ENCODE measurements around the gene PRXL2B. TPM values are rescaled to one million over a fixed set of nuclear protein-coding genes. Genes with fewer than 3 reads are reported as not detected.
A peak's percentile ranks its signal among the peaks of the same experiment; 100 is the strongest.

Gene PRXL2B
- polyA plus RNA-seq, 4 donors, result 28.9 to 126 (median 47.2) TPM

DNA sequence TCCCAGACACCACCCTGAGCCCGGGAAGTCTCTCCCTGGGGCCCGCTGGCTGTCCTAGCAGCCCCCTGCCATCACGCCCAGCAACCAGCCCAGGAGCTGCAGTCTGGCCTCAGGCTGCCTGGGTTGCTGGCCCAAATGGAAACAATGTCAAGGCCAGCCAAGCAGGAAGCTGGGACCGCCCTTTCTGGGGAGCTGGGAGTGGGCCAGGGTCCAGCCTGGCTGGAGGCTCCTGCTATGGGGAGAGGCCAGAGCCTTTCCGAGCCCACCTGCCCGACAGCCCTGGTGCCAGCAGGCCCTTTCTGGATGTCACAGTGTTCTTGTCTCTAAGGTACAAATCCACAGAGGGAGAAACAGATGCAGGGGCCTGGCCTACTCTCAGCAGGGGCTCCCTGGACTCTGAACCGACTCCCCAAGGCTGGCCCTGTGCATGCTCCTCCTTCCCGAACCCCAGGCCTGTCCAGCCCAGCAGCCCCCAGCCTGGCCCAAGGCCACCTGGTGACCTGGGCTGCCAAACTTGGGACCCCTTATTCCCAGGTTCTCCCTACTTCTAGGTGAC is 47.4 kb downstream of the PRXL2B start:
- Histone ChIP-seq H3K27ac (ENCODE audit: low read depth in 1 of 3, low read length in 2 of 3) (no peak overlapping the region), H3K27me3 (ENCODE audit: control insufficient read depth in 3 of 3, insufficient read depth in 3 of 3, low read length in 3 of 3) (peaks cover 0 to 9% (median 7%) of the 10 kb centered on the region in 3 donors), H3K4me3 (ENCODE audit: low read depth in 1 of 3, low read length in 3 of 3) (no peak overlapping the region), H3K9me3 (ENCODE audit: control insufficient read depth in 2 of 2, insufficient read depth in 1 of 2, low read depth in 1 of 2, low read length in 1 of 2) (peaks cover 2 to 20% of the 10 kb centered on the region in 2 donors), H3K4me1 (ENCODE audit: control insufficient read depth in 3 of 3, insufficient read depth in 2 of 3, low read depth in 1 of 3, low read length in 2 of 3) (peaks cover 0 to 40% (median 2%) of the 10 kb centered on the region in 3 donors), H3K36me3 (ENCODE audit: control insufficient read depth in 3 of 3, insufficient read depth in 2 of 3, low read depth in 1 of 3, low read length in 3 of 3) (no peaks in the 10 kb centered on the region)
- WGBS, 3 donors, result 60 to 75% (median 64%) methylated on average over 8 of the region's 8 CpGs
- FAIRE-seq (no peak), DNase-seq (peak in 1 of 2 donors; percentile 12)

DNA sequence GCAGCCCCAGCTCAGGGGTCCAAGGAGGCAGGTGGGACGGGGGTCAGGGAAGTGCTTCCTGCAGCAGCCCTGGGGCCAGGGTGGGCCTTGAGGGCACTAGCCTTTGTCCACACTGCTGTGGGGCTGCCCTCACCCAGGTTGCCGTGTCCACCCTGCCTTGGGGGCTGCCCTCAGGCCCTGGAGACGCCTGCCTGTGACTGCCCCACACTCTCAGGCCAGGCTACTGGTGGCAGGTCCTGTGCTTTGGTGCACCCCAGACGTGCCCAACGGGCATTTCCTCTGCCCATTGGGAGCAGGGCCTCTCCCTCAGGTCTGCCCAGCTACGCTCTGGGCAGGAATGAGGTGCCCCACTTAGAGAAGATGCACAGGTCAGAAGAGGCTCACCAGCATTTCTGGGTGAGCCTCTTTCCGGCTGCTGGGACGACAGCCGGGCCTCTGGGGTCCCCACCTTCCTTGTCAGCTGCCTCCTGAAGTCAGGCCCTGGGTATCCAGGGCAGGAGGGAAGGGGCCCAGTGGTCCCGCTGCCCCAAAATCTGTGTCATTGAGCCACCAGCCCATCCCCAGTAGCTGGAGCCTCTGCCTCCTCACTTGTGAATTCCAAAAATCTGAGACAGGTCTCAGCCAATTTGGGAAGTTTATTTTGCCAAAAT is 48.9 kb downstream of the PRXL2B start:
- H3K36me3 ChIP-seq (ENCODE audit: control insufficient read depth in 3 of 3, insufficient read depth in 2 of 3, low read depth in 1 of 3, low read length in 3 of 3), result peaks cover 0 to 13% (median 0%) of the 10 kb centered on the region in 3 donors
- no peak overlapping the region for H3K4me3 ChIP-seq (ENCODE audit: low read depth in 1 of 3, low read length in 3 of 3)
- H3K27ac ChIP-seq (ENCODE audit: low read depth in 1 of 3, low read length in 2 of 3), result no peak overlapping the region
- H3K4me1 ChIP-seq (ENCODE audit: control insufficient read depth in 3 of 3, insufficient read depth in 2 of 3, low read depth in 1 of 3, low read length in 2 of 3), result peaks cover 0 to 46% (median 2%) of the 10 kb centered on the region in 3 donors
- peaks cover 2 to 20% of the 10 kb centered on the region in 2 donors for H3K9me3 ChIP-seq (ENCODE audit: control insufficient read depth in 2 of 2, insufficient read depth in 1 of 2, low read depth in 1 of 2, low read length in 1 of 2)
- 81 to 85% (median 81%) methylated on average over 10 of the region's 10 CpGs for WGBS, 3 donors
- FAIRE-seq, result no peak
- H3K27me3 ChIP-seq (ENCODE audit: control insufficient read depth in 3 of 3, insufficient read depth in 3 of 3, low read length in 3 of 3), result no peaks in the 10 kb centered on the region
- DNase-seq, result no peak

- no peak overlapping the region for H3K4me3 ChIP-seq (ENCODE audit: low read depth in 1 of 3, low read length in 3 of 3)
- peaks cover 0 to 43% (median under 1%) of the 10 kb centered on the region in 3 donors for H3K4me1 ChIP-seq (ENCODE audit: control insufficient read depth in 3 of 3, insufficient read depth in 2 of 3, low read depth in 1 of 3, low read length in 2 of 3)
- H3K36me3 ChIP-seq (ENCODE audit: control insufficient read depth in 3 of 3, insufficient read depth in 2 of 3, low read depth in 1 of 3, low read length in 3 of 3), result peaks cover 0 to 19% (median 0%) of the 10 kb centered on the region in 3 donors
- WGBS, 3 donors, result 85 to 93% (median 93%) methylated on average over 7 of the region's 7 CpGs
- no peak overlapping the region for H3K27ac ChIP-seq (ENCODE audit: low read depth in 1 of 3, low read length in 2 of 3)
- DNase-seq (peak in 1 of 2 donors; percentile 13), FAIRE-seq (no peak)
- no peaks in the 10 kb centered on the region for H3K27me3 ChIP-seq (ENCODE audit: control insufficient read depth in 3 of 3, insufficient read depth in 3 of 3, low read length in 3 of 3)
- H3K9me3 ChIP-seq (ENCODE audit: control insufficient read depth in 2 of 2, insufficient read depth in 1 of 2, low read depth in 1 of 2, low read length in 1 of 2), result peaks cover 2 to 20% of the 10 kb centered on the region in 2 donors
Observed at GRCh38 chr1:2636733-2637132, 50.2 kb downstream of the PRXL2B start.

GRCh38 chr1:2637442-2638145 is 51.0 kb downstream of the PRXL2B start:
- H3K9me3 ChIP-seq (ENCODE audit: control insufficient read depth in 2 of 2, insufficient read depth in 1 of 2, low read depth in 1 of 2, low read length in 1 of 2), result peaks cover 2 to 20% of the 10 kb centered on the region in 2 donors
- no peak overlapping the region for H3K27ac ChIP-seq (ENCODE audit: low read depth in 1 of 3, low read length in 2 of 3)
- no peaks in the 10 kb centered on the region for H3K27me3 ChIP-seq (ENCODE audit: control insufficient read depth in 3 of 3, insufficient read depth in 3 of 3, low read length in 3 of 3)
- WGBS, 3 donors, result 61 to 69% (median 67%) methylated on average over 10 of the region's 10 CpGs
- peaks cover 0 to 19% (median 0%) of the 10 kb centered on the region in 3 donors for H3K36me3 ChIP-seq (ENCODE audit: control insufficient read depth in 3 of 3, insufficient read depth in 2 of 3, low read depth in 1 of 3, low read length in 3 of 3)
- DNase-seq (no peak), FAIRE-seq (no peak)
- H3K4me3 ChIP-seq (ENCODE audit: low read depth in 1 of 3, low read length in 3 of 3), result no peak overlapping the region
- peaks cover 3 to 42% (median 4%) of the 10 kb centered on the region in 3 donors for H3K4me1 ChIP-seq (ENCODE audit: control insufficient read depth in 3 of 3, insufficient read depth in 2 of 3, low read depth in 1 of 3, low read length in 2 of 3)

- FAIRE-seq, result no peak
- H3K4me3 ChIP-seq (ENCODE audit: low read depth in 1 of 3, low read length in 3 of 3), result no peak overlapping the region
- H3K9me3 ChIP-seq (ENCODE audit: control insufficient read depth in 2 of 2, insufficient read depth in 1 of 2, low read depth in 1 of 2, low read length in 1 of 2), result peaks cover 2 to 20% of the 10 kb centered on the region in 2 donors
- H3K36me3 ChIP-seq (ENCODE audit: control insufficient read depth in 3 of 3, insufficient read depth in 2 of 3, low read depth in 1 of 3, low read length in 3 of 3), result peaks cover 0 to 19% (median 0%) of the 10 kb centered on the region in 3 donors
- peaks cover 3 to 35% (median 4%) of the 10 kb centered on the region in 3 donors for H3K4me1 ChIP-seq (ENCODE audit: control insufficient read depth in 3 of 3, insufficient read depth in 2 of 3, low read depth in 1 of 3, low read length in 2 of 3)
- no peak for DNase-seq
- WGBS, 3 donors, result 65 to 73% (median 71%) methylated on average over 16 of the region's 16 CpGs
- no peaks in the 10 kb centered on the region for H3K27me3 ChIP-seq (ENCODE audit: control insufficient read depth in 3 of 3, insufficient read depth in 3 of 3, low read length in 3 of 3)
- H3K27ac ChIP-seq (ENCODE audit: low read depth in 1 of 3, low read length in 2 of 3), result no peak overlapping the region
Observed at GRCh38 chr1:2638466-2639115, 52.0 kb downstream of the PRXL2B start.

- 21 to 51% (median 30%) methylated on average over 11 of the region's 11 CpGs for WGBS, 3 donors
- H3K36me3 ChIP-seq (ENCODE audit: control insufficient read depth in 3 of 3, insufficient read depth in 2 of 3, low read depth in 1 of 3, low read length in 3 of 3), result peaks cover 0 to 19% (median 0%) of the 10 kb centered on the region in 3 donors
- peaks cover 3 to 30% (median 4%) of the 10 kb centered on the region in 3 donors for H3K4me1 ChIP-seq (ENCODE audit: control insufficient read depth in 3 of 3, insufficient read depth in 2 of 3, low read depth in 1 of 3, low read length in 2 of 3)
- H3K9me3 ChIP-seq (ENCODE audit: control insufficient read depth in 2 of 2, insufficient read depth in 1 of 2, low read depth in 1 of 2, low read length in 1 of 2), result peaks cover 2 to 20% of the 10 kb centered on the region in 2 donors
- DNase-seq (peak in 1 of 2 donors; percentile 17), FAIRE-seq (no peak)
- H3K27me3 ChIP-seq (ENCODE audit: control insufficient read depth in 3 of 3, insufficient read depth in 3 of 3, low read length in 3 of 3), result no peaks in the 10 kb centered on the region
- H3K27ac ChIP-seq (ENCODE audit: low read depth in 1 of 3, low read length in 2 of 3), result no peak overlapping the region
- H3K4me3 ChIP-seq (ENCODE audit: low read depth in 1 of 3, low read length in 3 of 3), result no peak overlapping the region
Observed at GRCh38 chr1:2639203-2639602, 52.6 kb downstream of the PRXL2B start.

- peaks cover 2 to 20% of the 10 kb centered on the region in 2 donors for H3K9me3 ChIP-seq (ENCODE audit: control insufficient read depth in 2 of 2, insufficient read depth in 1 of 2, low read depth in 1 of 2, low read length in 1 of 2)
- peak overlapping the region in 1 of 3 donors; percentile 45 for H3K27ac ChIP-seq (ENCODE audit: low read depth in 1 of 3, low read length in 2 of 3)
- H3K4me1 ChIP-seq (ENCODE audit: control insufficient read depth in 3 of 3, insufficient read depth in 2 of 3, low read depth in 1 of 3, low read length in 2 of 3), result peaks cover 3 to 30% (median 4%) of the 10 kb centered on the region in 3 donors
- no peak overlapping the region for H3K4me3 ChIP-seq (ENCODE audit: low read depth in 1 of 3, low read length in 3 of 3)
- peaks cover 0 to 19% (median 0%) of the 10 kb centered on the region in 3 donors for H3K36me3 ChIP-seq (ENCODE audit: control insufficient read depth in 3 of 3, insufficient read depth in 2 of 3, low read depth in 1 of 3, low read length in 3 of 3)
- WGBS, 3 donors, result 33 to 70% (median 51%) methylated on average over 23 to 26 of the region's 26 CpGs
- H3K27me3 ChIP-seq (ENCODE audit: control insufficient read depth in 3 of 3, insufficient read depth in 3 of 3, low read length in 3 of 3), result no peaks in the 10 kb centered on the region
- DNase-seq, result peak; percentile 47 to 58
- no peak for FAIRE-seq
Observed at GRCh38 chr1:2639607-2640521, 53.3 kb downstream of the PRXL2B start.

Measured in small intestine (tissue), 7 donors.